ENCODE measurements around the gene GNG11. TPM values are rescaled to one million over a fixed set of nuclear protein-coding genes. Genes with fewer than 3 reads are reported as not detected.

The GNG11 gene
- total RNA-seq, 1 experiment from 2014 or later, result not detected

DNA sequence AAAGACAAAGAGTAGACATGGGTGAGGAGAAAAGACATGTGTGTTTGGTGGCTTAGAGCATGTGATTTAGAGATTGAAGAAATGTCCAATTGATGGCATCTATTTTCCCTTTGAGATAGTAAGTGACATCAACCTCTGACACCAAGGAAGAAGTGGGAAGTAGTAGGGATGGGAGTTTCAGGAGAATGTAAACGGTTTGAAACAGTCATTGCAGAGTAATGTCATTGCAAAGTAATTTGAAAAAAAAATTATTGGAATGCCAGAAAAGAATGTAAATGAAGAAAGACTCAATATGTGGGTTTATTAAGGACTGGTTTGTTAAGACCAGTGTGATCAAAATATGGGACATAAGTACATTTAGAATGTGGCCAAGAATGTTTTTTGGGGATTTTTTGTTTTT is 26.6 kb downstream of the GNG11 start:
- Histone ChIP-seq H3K27me3 (ENCODE audit: insufficient read depth, low read length) (no peaks in the 10 kb centered on the region), H3K27ac (ENCODE audit: low read depth, low read length) (no peak overlapping the region), H3K9me3 (ENCODE audit: control insufficient read depth in 1 of 2, insufficient read depth in 1 of 2, low read depth in 1 of 2, low read length in 2 of 2) (no peaks in the 10 kb centered on the region), H3K9ac (ENCODE audit: low read length) (no peak overlapping the region), H3K9me2 (ENCODE audit: insufficient read depth) (no peaks in the 10 kb centered on the region), H3K4me1 (ENCODE audit: control insufficient read depth in 1 of 2, insufficient read depth in 2 of 2, low read length in 2 of 2) (no peaks in the 10 kb centered on the region), H3K4me3 (replicated peaks in 1 of 2; ENCODE audit: low read depth in 1 of 2, low read length in 2 of 2) (no peak overlapping the region), H3K4me2 (ENCODE audit: low read length) (no peak overlapping the region), H3K79me2 (ENCODE audit: insufficient read depth, low read length) (no peaks in the 10 kb centered on the region), H2AFZ (ENCODE audit: low read depth, low read length, poor library complexity, severe bottlenecking) (no peak overlapping the region), H3K36me3 (ENCODE audit: control insufficient read depth in 1 of 2, insufficient read depth in 2 of 2, low read length in 2 of 2) (no peaks in the 10 kb centered on the region), H4K20me1 (ENCODE audit: insufficient read depth) (no peaks in the 10 kb centered on the region)
- ChIA-PET POLR2A (no interaction called here), CTCF (no interaction called here), RAD21 (ENCODE audit: low non-redundant PET in 1 of 2, low total read pairs in 2 of 2, uncharacterized antibody in 2 of 2, unreplicated experiment in 2 of 2) (no interaction called here)
- TF ChIP-seq, protein P1, sequence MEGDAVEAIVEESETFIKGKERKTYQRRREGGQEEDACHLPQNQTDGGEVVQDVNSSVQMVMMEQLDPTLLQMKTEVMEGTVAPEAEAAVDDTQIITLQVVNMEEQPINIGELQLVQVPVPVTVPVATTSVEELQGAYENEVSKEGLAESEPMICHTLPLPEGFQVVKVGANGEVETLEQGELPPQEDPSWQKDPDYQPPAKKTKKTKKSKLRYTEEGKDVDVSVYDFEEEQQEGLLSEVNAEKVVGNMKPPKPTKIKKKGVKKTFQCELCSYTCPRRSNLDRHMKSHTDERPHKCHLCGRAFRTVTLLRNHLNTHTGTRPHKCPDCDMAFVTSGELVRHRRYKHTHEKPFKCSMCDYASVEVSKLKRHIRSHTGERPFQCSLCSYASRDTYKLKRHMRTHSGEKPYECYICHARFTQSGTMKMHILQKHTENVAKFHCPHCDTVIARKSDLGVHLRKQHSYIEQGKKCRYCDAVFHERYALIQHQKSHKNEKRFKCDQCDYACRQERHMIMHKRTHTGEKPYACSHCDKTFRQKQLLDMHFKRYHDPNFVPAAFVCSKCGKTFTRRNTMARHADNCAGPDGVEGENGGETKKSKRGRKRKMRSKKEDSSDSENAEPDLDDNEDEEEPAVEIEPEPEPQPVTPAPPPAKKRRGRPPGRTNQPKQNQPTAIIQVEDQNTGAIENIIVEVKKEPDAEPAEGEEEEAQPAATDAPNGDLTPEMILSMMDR (IDR thresholded peaks at IDR 0.05 in 2 of 3, conservative IDR thresholded peaks at IDR 0.05 in 1 of 3; ENCODE audit: borderline replicate concordance in 1 of 3, insufficient read depth in 1 of 3, low read depth in 2 of 3, low read length in 2 of 3), result no peak
- TF ChIP-seq, protein P2, sequence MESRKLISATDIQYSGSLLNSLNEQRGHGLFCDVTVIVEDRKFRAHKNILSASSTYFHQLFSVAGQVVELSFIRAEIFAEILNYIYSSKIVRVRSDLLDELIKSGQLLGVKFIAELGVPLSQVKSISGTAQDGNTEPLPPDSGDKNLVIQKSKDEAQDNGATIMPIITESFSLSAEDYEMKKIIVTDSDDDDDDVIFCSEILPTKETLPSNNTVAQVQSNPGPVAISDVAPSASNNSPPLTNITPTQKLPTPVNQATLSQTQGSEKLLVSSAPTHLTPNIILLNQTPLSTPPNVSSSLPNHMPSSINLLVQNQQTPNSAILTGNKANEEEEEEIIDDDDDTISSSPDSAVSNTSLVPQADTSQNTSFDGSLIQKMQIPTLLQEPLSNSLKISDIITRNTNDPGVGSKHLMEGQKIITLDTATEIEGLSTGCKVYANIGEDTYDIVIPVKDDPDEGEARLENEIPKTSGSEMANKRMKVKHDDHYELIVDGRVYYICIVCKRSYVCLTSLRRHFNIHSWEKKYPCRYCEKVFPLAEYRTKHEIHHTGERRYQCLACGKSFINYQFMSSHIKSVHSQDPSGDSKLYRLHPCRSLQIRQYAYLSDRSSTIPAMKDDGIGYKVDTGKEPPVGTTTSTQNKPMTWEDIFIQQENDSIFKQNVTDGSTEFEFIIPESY (IDR thresholded peaks at IDR 0.05; ENCODE audit: extremely low read depth, insufficient replicate concordance, low read length), result no peak
- no peak for TF ChIP-seq EGR1 (IDR thresholded peaks at IDR 0.05; ENCODE audit: low read depth)
- no peak for TF ChIP-seq EZH2 (IDR thresholded peaks at IDR 0.05)
- no peak for TF ChIP-seq ZFX (IDR thresholded peaks at IDR 0.05)
- TF ChIP-seq POLR2AphosphoS5 (IDR thresholded peaks at IDR 0.05; ENCODE audit: low read depth, low read length), result no peak
- BruUV-seq (replicated peaks), result no TSS peak
- no peak for ATAC-seq
- DNase-seq (ENCODE audit: low read depth, low spot score), result no peak
- intact Hi-C loops (cut with micrococcal nuclease), result no loop called here

All from HCT116 (cell line).